ENCODE measurements around the gene BAAT. TPM values are rescaled to one million over a fixed set of nuclear protein-coding genes. Genes with fewer than 3 reads are reported as not detected.

Gene BAAT
- total and polyA plus RNA-seq, 2 experiments from 2014 or later, result 0.19 TPM; not detected in 1

DNA sequence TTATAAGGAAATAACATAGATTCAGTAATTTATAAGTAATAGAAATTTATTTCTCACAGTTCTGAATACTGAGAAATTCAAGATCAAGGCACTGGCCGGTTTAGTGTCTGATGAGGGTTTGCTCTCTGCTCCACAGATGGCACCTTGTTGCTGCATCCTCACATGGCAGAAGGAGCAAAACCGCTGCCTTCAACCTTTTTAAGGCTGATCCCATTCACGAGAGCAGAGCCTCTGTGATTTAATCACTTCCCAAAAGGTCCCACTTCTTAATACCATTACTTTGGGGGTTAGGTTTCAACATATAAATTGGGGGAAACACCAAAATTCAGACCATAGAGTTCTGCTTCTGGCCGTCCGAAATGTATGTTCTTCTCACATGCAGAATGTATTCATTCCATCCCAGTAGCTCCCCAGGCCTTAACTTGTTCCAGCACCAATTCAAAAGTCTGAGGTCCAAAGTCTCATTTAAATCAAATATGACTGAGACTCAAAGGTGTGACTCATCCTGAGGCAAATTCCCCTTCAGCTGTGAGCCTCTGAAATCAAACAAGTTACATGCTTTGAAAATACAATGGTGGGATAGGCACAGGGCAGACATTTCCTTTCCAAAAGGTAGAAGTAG lies 30.6 kb downstream of the BAAT start:
- WGBS, 2 experiments (ENCODE audit: low coverage in 1 of 2, low lambda C conversion rate in 2 of 2, missing lambda C conversion rate in 2 of 2), result 64% methylated on average over 5 of the region's 5 CpGs
- Histone ChIP-seq H3K27me3 (replicated peaks; ENCODE audit: insufficient read depth) (no peaks in the 10 kb centered on the region), H3K27ac (no peak overlapping the region), H3K9ac (no peak overlapping the region), H3K79me2 (ENCODE audit: insufficient read depth) (no peaks in the 10 kb centered on the region), H3K9me2 (ENCODE audit: insufficient read depth) (no peaks in the 10 kb centered on the region), H3K4me2 (ENCODE audit: unreplicated experiment) (no peak overlapping the region), H3K4me3 (no peak overlapping the region), H3K4me1 (ENCODE audit: insufficient read depth) (no peaks in the 10 kb centered on the region), H3K36me3 (ENCODE audit: low read depth) (no peaks in the 10 kb centered on the region), H3F3A (ENCODE audit: insufficient read depth) (no peaks in the 10 kb centered on the region), H2AFZ (no peak overlapping the region), H4K20me1 (ENCODE audit: insufficient read depth) (no peaks in the 10 kb centered on the region), H3K9me3 (ENCODE audit: low read depth) (no peaks in the 10 kb centered on the region)
- in situ Hi-C loops (cut with MboI), result no loop called here
- TF ChIP-seq EZH2phosphoT487 (IDR thresholded peaks at IDR 0.05; ENCODE audit: insufficient read depth, low read depth) (no peak), EZH2 (IDR thresholded peaks at IDR 0.05; ENCODE audit: insufficient read depth, poor library complexity, severe bottlenecking) (no peak)
- DNase-seq, result peak; percentile 8

DNA sequence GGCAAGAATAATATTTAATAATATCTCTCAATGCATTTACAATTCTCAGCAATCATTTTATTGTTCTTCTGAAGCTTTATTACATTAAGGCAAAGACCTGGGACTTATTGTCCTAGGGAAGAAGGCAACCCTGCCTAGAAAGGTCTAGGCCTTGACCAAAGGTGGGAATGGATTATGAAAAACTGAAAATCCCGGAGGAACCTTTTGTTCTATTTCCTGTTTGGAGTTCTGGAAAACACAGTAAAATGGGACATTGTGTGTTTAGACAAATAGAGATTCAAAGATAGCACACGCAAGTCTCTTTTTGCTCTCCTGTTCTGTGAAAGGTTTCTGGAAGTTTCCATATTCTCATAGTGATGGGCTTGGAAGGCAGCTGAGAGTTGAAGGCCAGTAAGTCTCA lies 31.1 kb downstream of the BAAT start:
- Histone ChIP-seq H3K79me2 (ENCODE audit: insufficient read depth) (no peaks in the 10 kb centered on the region), H2AFZ (no peak overlapping the region), H3F3A (ENCODE audit: insufficient read depth) (no peaks in the 10 kb centered on the region), H3K9me3 (ENCODE audit: low read depth) (no peaks in the 10 kb centered on the region), H3K4me1 (ENCODE audit: insufficient read depth) (no peaks in the 10 kb centered on the region), H3K4me3 (no peak overlapping the region), H3K27me3 (replicated peaks; ENCODE audit: insufficient read depth) (no peaks in the 10 kb centered on the region), H3K27ac (no peak overlapping the region), H3K36me3 (ENCODE audit: low read depth) (no peaks in the 10 kb centered on the region), H3K9me2 (ENCODE audit: insufficient read depth) (no peaks in the 10 kb centered on the region), H4K20me1 (ENCODE audit: insufficient read depth) (no peaks in the 10 kb centered on the region), H3K4me2 (ENCODE audit: unreplicated experiment) (no peak overlapping the region), H3K9ac (no peak overlapping the region)
- 63 to 78% methylated on average over 2 of the region's 2 CpGs for WGBS, 2 experiments (ENCODE audit: low coverage in 1 of 2, low lambda C conversion rate in 2 of 2, missing lambda C conversion rate in 2 of 2)
- in situ Hi-C loops (cut with MboI), result no loop called here
- no peak for DNase-seq
- TF ChIP-seq EZH2phosphoT487 (IDR thresholded peaks at IDR 0.05; ENCODE audit: insufficient read depth, low read depth) (no peak), EZH2 (IDR thresholded peaks at IDR 0.05; ENCODE audit: insufficient read depth, poor library complexity, severe bottlenecking) (no peak)

DNA sequence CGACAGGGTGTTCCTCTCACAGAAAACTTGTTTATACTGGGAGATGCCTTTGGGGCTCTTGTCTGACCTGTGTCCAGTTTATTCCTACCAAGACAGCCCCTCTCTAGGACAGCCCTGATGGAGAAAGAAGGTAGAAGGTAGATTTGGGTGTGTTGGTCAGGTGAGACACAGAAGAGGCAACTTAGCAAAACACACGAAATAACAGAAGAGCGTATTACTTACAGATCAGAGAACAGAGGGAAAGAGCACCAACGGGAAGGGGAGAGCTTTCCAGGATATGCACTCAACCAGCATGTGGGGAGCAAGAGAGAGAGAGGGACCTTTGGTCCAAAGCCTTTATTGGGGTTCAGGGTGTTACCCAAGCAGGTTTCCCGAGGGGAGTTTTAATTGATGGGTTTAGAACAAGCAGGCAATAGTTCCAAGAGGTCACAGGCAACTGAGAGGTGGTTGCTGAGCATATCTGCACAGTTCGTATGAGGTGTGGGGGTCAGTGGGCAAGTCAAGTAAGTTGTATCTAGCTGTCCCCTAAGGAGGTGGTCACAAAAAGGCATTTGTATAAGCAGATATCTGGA lies 31.8 kb downstream of the BAAT start:
- H3K9ac ChIP-seq, result no peak overlapping the region
- no peaks in the 10 kb centered on the region for H3K9me2 ChIP-seq (ENCODE audit: insufficient read depth)
- H3F3A ChIP-seq (ENCODE audit: insufficient read depth), result no peaks in the 10 kb centered on the region
- H3K4me2 ChIP-seq (ENCODE audit: unreplicated experiment), result no peak overlapping the region
- H3K9me3 ChIP-seq (ENCODE audit: low read depth), result no peaks in the 10 kb centered on the region
- no peak overlapping the region for H3K4me3 ChIP-seq
- no peak overlapping the region for H2AFZ ChIP-seq
- H3K79me2 ChIP-seq (ENCODE audit: insufficient read depth), result no peaks in the 10 kb centered on the region
- DNase-seq, result no peak
- in situ Hi-C loops (cut with MboI), result no loop called here
- no peaks in the 10 kb centered on the region for H3K4me1 ChIP-seq (ENCODE audit: insufficient read depth)
- no peaks in the 10 kb centered on the region for H3K36me3 ChIP-seq (ENCODE audit: low read depth)
- H3K27ac ChIP-seq, result no peak overlapping the region
- H4K20me1 ChIP-seq (ENCODE audit: insufficient read depth), result no peaks in the 10 kb centered on the region
- WGBS, 2 experiments (ENCODE audit: low coverage in 1 of 2, low lambda C conversion rate in 2 of 2, missing lambda C conversion rate in 2 of 2), result 47 to 51% methylated on average over 6 of the region's 6 CpGs
- 0 out of 2 replicates have a peak, but pooled peaks cover 3% of the 10 kb centered on the region for H3K27me3 ChIP-seq (replicated peaks; ENCODE audit: insufficient read depth)
- no peak for TF ChIP-seq EZH2 (IDR thresholded peaks at IDR 0.05; ENCODE audit: insufficient read depth, poor library complexity, severe bottlenecking)
- TF ChIP-seq EZH2phosphoT487 (IDR thresholded peaks at IDR 0.05; ENCODE audit: insufficient read depth, low read depth), result no peak

DNA sequence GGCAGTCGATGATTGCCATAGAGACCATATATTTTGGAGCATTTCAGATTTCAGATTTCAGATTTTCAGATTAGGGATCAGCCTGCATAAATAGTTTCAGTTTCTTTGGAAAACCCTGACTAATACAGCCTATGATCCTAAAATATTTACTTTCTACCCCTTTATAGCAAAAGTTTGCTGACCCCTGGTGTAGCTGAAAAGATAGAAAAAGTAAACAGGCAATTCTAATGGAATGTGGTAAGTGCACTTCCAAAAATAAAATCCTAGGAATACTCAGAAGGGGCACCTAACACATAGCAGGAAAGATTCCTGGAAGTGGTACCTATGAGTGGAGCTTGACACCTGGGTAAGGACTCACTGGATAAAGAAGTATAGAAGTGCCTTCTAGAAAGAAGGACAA lies 34.5 kb downstream of the BAAT start:
- 22 to 48% methylated on average over 1 of the region's 1 CpG for WGBS, 2 experiments (ENCODE audit: low coverage in 1 of 2, low lambda C conversion rate in 2 of 2, missing lambda C conversion rate in 2 of 2)
- H3K79me2 ChIP-seq (ENCODE audit: insufficient read depth), result no peaks in the 10 kb centered on the region
- no peak overlapping the region for H3K4me2 ChIP-seq (ENCODE audit: unreplicated experiment)
- no peak overlapping the region for H3K4me3 ChIP-seq
- no peaks in the 10 kb centered on the region for H3K36me3 ChIP-seq (ENCODE audit: low read depth)
- no peak overlapping the region for H3K27ac ChIP-seq
- no peaks in the 10 kb centered on the region for H3K4me1 ChIP-seq (ENCODE audit: insufficient read depth)
- H3F3A ChIP-seq (ENCODE audit: insufficient read depth), result no peaks in the 10 kb centered on the region
- no peaks in the 10 kb centered on the region for H3K9me3 ChIP-seq (ENCODE audit: low read depth)
- H4K20me1 ChIP-seq (ENCODE audit: insufficient read depth), result no peaks in the 10 kb centered on the region
- H3K9me2 ChIP-seq (ENCODE audit: insufficient read depth), result no peaks in the 10 kb centered on the region
- H3K9ac ChIP-seq, result no peak overlapping the region
- TF ChIP-seq EZH2 (IDR thresholded peaks at IDR 0.05; ENCODE audit: insufficient read depth, poor library complexity, severe bottlenecking) (no peak), EZH2phosphoT487 (IDR thresholded peaks at IDR 0.05; ENCODE audit: insufficient read depth, low read depth) (no peak)
- DNase-seq, result no peak
- no peak overlapping the region for H2AFZ ChIP-seq
- in situ Hi-C loops (cut with MboI), result no loop called here
- peaks cover 18% of the 10 kb centered on the region; the same call in 1 of the 2 replicates for H3K27me3 ChIP-seq (replicated peaks; ENCODE audit: insufficient read depth)
